ENCODE results near the gene EIF2AK2.

DNA sequence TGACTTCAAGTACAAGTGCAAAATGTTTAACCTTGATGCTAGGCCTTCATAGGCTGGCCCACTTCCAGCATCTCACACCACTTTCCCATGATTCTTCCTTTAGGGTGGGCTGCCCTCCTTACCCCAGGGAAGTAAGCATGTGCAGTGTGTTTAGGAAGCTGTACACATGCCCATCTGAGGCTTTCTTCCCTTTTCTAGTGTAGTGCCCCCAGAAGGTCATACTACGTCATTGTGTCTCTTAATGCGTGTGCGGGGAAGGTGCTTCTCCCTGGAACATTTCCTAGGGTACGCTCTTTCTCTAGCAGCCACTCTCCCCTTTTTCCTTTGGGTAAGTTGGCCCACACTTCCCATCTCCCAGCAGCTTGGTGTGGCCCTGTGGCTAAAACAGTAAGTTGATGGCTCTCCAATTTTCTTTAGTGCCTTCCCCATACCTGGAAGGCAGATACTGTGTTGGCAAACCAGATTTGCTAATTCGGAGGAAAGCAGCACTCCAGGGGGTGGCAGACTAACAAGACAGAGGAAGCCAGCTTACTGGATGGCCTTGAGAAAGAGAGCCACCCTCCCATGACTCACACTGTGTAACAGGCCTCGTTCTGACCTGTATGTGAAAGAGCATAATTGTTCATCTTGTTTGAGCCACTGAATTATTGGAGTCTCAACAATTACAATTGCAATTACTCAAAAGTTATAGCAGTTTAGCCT, 32.8 kb upstream of the EIF2AK2 start:
- TF ChIP-seq, protein P1, sequence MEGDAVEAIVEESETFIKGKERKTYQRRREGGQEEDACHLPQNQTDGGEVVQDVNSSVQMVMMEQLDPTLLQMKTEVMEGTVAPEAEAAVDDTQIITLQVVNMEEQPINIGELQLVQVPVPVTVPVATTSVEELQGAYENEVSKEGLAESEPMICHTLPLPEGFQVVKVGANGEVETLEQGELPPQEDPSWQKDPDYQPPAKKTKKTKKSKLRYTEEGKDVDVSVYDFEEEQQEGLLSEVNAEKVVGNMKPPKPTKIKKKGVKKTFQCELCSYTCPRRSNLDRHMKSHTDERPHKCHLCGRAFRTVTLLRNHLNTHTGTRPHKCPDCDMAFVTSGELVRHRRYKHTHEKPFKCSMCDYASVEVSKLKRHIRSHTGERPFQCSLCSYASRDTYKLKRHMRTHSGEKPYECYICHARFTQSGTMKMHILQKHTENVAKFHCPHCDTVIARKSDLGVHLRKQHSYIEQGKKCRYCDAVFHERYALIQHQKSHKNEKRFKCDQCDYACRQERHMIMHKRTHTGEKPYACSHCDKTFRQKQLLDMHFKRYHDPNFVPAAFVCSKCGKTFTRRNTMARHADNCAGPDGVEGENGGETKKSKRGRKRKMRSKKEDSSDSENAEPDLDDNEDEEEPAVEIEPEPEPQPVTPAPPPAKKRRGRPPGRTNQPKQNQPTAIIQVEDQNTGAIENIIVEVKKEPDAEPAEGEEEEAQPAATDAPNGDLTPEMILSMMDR (IDR thresholded peaks at IDR 0.05): no peak
- TF ChIP-seq POLR2AphosphoS5 (IDR thresholded peaks at IDR 0.05; ENCODE audit: insufficient read depth in 1 of 2, low read depth in 1 of 2) (no peak), POLR2A (IDR thresholded peaks at IDR 0.05) (no peak)
